GM18520 (cell line): ENCODE data around the gene EIF3A.
"Not testable (repeated sequence)": the region's sequence is repeated elsewhere in the genome, so short reads cannot be mapped to it uniquely, and the experiment has no call there.

Experiments used
- ATAC-seq: cut with Tn5 transposase; IDR thresholded peaks from one replicate; pipeline ENCODE4 v1.9.1; 2021; ENCODE audit not compliant: unreplicated experiment

EIF3A gene, protein sequence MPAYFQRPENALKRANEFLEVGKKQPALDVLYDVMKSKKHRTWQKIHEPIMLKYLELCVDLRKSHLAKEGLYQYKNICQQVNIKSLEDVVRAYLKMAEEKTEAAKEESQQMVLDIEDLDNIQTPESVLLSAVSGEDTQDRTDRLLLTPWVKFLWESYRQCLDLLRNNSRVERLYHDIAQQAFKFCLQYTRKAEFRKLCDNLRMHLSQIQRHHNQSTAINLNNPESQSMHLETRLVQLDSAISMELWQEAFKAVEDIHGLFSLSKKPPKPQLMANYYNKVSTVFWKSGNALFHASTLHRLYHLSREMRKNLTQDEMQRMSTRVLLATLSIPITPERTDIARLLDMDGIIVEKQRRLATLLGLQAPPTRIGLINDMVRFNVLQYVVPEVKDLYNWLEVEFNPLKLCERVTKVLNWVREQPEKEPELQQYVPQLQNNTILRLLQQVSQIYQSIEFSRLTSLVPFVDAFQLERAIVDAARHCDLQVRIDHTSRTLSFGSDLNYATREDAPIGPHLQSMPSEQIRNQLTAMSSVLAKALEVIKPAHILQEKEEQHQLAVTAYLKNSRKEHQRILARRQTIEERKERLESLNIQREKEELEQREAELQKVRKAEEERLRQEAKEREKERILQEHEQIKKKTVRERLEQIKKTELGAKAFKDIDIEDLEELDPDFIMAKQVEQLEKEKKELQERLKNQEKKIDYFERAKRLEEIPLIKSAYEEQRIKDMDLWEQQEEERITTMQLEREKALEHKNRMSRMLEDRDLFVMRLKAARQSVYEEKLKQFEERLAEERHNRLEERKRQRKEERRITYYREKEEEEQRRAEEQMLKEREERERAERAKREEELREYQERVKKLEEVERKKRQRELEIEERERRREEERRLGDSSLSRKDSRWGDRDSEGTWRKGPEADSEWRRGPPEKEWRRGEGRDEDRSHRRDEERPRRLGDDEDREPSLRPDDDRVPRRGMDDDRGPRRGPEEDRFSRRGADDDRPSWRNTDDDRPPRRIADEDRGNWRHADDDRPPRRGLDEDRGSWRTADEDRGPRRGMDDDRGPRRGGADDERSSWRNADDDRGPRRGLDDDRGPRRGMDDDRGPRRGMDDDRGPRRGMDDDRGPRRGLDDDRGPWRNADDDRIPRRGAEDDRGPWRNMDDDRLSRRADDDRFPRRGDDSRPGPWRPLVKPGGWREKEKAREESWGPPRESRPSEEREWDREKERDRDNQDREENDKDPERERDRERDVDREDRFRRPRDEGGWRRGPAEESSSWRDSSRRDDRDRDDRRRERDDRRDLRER (N-terminal part only)

DNA sequence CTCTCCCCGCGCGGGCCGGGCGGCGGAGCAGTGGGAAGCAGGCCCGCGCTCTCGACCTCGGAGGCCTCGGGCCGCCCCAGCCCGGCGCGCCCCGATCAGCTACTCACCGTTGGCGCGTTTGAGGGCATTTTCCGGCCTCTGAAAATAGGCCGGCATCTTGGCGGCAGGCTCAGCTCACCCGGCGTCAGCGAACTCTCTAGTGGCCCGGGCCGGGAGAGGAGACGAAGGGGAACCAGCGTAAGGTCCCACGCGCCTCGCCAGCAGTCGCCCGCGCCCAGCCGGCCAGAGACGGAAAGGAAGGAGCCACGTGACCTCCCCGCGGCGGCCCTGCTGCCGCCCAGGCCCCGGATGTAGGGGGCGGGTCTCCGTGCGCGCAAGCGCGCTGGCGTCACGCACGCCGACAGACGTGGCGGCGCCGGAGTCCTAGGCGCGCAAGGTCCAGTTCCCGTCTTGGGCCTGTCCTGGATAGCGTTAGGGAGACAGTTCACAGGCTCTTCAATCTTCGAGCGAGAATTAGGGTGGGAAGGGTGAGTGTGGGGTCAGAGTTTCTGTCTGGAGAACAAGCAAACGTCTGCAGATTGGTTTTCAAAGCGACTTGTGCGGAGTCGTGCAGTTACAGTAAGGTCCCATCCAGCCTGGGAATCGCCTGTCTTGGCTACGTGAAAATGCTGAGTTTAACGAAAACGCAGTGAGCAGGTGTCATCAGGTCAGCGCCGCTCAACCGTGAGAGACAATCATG, at the start of gene EIF3A:
TSS of gene EIF3A (minus strand) at position 297 of the 739 bp plus-strand sequence. CDS start at position 156, 141 bp downstream.
- ATAC-seq = peak; percentile 81

GRCh38 chr10:119129721-119130120, 49.1 kb upstream of the EIF3A start:
- no peak for ATAC-seq

GRCh38 chr10:119125942-119126341, 45.3 kb upstream of the EIF3A start:
- no peak for ATAC-seq

DNA sequence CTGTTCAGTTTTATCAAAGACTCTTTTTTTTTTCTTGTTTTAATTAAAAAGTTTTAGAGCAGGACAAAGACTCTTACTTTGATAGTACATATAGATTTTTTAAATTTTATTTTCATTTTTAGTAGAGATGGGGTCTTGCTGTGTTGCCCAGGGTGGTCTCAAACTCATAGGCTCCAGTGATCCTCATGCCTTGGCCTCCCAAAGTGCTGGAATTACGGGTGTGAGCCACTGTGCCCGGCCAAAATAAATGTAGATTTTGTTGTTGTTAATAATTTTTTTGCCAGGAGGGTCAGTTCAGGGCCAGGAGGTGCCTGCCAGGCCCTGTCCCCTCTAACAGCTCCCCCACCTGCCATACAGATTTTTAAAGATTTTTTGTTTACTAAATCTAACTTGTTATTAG, 40.3 kb upstream of the EIF3A start:
- ATAC-seq = no peak

DNA sequence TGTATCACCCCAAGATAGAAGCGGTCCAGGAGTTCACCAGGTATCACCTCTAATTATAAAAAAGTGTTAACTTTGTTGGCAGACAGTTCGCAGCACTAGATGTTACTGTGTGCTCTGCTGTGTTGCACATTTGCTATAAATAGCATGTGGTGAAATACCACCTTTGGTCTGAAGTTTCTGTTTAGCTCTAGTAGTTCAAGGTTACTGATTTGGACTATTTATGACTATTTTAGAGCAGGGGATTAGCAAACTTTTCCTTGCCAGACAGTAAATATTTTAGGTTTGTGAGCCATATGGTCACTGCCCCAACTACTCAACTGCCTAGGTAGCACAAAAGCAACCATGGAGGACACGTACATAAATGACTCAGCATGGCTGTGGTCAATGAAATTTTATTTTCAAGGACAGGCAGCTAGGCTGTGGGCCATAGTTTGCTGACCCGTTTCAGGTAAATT, 39.8 kb upstream of the EIF3A start:
- ATAC-seq = peak; percentile 92

DNA sequence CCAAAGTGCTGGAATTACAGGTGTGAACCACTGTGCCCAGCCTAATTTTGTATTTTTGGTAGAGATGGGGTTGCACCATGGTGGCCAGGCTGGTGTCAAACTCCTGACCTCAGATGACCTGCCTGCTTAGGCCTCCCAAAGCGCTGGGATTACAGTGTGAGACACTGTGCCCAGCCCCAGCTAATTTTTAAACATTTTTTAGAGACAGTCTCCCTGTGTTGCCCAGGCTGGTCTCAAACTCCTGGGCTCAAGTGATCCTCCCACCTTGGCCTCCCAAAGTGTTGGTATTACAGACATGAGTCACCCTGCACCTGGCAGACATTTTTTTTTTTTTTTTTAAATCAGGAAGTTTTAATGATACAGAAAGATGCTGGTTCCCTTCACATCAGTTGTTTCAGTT, 38.8 kb upstream of the EIF3A start:
- no peak for ATAC-seq

- ATAC-seq = no peak
Observed at GRCh38 chr10:119118231-119118630, 37.6 kb upstream of the EIF3A start.

GRCh38 chr10:119116326-119116951, 35.8 kb upstream of the EIF3A start:
- no peak for ATAC-seq

- ATAC-seq = no peak
Observed at GRCh38 chr10:119115926-119116325, 35.3 kb upstream of the EIF3A start.

DNA sequence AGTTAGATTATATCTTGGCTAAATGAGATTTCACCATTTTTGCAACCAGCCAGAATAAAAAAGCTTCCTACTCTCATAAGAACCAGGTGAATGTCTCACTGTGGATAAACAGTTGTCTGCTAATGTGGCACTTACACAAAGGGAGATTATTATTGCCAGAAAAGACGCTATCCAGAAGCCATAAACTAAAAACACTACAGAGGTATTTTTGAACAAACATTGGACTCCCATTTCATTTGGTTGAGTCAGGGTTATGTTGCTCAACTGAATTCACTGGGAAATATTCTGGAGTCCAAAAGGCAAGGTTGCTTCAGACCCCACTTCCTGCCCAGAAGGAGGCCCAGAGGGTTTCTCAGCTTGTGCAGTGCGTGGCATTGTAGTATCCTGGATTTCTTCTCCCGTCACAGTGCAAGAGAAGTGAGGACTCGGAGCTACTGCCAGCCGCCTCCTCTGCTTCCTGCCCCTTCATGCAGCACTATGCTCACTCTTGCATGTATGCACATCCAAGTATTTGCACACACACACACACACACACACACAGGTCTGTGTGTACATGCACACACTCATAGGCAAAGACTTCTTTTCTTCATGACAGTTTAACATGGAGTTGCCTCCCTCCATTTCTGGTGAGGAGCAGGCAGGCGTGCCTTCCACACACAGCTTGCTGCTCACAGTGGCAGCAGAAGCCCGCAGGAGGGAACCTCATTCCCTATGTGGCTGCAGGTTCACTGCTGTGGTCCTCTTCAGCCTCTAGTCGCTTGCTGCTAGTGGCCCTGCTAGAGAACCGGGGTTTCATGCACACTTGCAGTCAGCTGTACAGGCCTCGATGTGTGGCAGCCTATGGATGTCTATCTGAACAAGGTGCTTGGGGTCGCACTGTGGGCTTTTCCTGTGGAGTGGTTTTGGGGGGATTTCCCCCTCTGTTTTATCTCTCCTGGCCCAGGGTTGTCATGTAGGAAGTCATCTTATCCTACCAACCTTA, 33.4 kb upstream of the EIF3A start:
- no peak for ATAC-seq

DNA sequence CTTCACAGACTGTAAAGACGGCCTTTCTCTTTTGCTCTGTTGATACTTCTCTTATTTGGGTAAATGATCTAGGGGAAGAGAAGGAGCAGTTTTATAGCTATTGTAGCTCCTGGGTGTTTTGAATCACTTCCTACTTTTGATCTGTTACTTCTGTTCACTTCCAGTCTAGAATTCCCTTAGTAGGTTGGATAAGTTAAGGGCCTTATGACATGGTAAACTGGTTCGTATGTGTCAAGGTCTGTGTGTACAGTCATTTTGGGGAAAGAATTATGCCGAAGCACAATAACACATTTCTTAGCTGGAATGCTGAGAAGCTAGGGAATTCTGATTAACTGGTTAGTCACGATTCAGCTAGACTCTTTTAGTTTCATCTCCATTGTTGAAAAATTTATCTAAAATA, 31.4 kb upstream of the EIF3A start:
- no peak for ATAC-seq

GRCh38 chr10:119107771-119108170, 27.2 kb upstream of the EIF3A start:
- ATAC-seq = not testable (repeated sequence)

DNA sequence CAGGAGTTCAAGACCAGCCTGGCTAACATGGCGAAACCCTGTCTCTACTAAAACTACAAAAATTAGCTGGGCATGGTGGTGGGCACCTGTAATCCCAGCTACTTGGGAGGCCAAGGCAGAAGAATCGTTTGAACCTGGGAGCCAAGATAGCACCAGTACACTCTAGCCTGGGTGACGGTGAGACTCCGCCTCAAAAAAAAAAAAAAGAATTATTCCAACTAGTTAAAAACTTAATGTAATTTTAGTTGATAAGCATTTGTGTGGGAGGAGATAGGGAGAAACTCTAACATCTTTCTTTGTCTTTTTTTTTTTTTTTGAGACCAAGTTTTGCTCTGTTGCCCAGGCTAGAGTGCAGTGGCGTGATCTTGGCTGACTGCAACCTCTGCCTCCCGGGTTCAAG, 26.5 kb upstream of the EIF3A start:
- ATAC-seq = not testable (repeated sequence)

DNA sequence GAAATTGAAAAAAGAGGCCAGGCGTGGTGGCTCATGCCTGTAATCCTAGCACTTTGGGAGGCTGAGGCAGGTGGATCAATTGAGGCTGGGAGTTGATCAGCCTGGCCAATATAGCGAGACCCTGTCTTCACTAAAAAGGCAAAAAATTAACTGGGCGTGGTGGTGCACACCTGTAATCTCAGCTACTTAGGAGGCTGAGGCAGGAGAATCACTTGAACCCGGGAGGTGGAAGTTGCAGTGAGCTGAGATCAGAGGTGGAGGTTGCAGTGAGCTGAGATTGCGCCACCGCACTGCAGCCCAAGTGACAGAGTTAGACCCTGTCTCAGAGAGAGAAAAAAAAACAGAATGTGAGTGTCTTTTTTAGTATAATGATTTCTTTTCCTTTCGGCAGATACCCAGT, 25.3 kb upstream of the EIF3A start:
- ATAC-seq = not testable (repeated sequence)

GRCh38 chr10:119105155-119105554, 24.5 kb upstream of the EIF3A start:
- ATAC-seq = no peak

DNA sequence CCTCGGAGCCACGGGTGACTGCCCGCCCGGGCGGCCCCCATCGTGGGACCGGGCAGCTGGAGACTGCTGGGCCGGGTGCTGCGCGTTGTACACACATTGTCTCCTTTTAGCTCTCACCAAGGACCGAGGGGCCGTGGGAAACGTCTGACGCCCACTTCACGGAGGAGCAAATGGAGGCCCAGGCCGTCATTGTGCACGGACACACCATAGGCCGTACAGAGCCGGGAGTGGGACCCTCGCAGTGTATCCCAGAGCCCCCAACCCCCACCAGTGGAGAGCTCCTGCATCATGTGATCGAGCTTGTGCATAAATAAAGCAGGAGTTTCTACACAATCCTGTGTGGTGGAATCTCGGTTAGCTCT, 24.0 kb upstream of the EIF3A start:
- ATAC-seq = no peak

DNA sequence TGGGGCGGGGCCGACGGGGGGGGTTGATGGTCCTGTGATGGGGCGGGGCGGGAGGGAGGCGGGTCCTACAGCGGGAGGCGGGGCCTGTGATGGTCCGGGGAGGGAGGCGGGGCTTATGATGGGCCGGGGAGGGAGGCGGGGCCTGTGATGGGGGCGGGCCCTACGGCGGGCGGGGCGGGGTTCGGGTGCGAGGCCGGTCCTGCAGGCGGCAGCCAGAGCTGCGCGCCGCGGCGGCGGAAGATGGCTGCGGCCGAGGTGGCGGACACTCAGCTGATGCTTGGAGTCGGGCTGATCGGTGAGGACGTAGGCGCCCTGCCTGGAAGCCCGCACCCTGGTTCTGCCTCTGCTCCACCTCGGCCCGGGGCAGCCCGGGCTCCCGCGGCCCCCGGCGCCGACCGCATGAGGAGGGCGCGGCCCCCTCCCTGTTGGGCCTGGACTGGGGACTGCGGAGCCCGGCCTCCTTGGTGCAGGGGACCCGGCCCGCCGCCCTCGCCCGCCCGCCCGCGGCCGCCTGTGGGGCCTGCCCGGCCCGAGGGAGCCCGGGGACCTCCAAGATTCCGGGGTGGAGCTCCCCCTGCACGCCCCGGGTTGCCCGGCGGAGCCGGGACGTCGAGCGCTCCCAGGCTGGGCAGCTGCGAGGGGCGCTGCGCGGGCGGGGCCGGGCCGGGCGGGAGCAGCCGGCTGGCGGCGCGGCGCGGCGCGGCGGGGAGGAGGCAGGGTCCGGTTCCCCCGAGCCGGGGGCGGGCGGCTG, 23.5 kb upstream of the EIF3A start, which contains the start of gene DENND10:
TSS of gene DENND10 (plus strand) at position 211 of the 751 bp plus-strand sequence. CDS start at position 241, 30 bp downstream.
- ATAC-seq = peak; percentile 68
